ENCODE results near the gene HTD2.
"Not testable (repeated sequence)": the region's sequence is repeated elsewhere in the genome, so short reads cannot be mapped to it uniquely, and the experiment has no call there.

Gene HTD2

DNA sequence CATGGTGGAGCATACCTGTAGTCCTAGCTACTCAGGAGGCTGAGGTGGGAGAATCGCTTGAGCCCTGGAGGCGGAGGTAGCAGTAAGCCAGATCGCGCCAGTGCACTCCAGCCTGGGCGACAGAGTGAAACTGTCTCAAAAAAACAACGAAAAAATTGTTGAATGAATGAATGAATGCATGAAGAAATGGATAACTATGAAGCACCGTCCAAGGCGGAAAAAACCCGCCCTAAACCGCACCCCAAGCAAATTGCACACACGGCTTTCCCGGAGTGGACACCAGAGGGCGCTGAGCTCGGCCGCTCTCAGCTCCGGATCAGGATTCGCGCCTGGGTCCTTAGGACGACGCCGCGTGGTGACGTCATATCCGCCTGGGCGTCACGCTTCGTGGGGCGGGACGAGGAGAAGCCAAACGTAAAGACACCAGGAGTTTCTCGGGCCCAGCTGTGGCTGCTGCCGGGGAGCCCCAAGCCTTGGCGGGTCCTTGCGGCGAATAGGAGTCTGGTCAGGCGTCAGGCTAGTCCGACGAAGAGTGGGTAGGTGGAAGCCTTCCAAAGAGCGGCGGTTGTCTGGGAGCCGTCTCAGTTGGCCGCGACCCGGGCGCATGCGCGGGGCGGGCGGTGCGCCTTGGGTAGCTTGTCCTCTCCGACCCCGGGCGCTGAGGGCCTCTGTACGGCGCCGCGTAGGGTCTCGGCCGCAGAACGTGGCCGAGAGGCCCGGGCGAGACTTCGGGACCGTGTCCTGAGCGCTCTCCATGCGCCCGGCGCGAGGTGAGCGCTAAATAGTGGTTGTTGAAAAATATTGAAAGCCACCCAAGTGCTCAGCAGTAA lies at the start of gene HTD2, which contains the start of gene RPP14:
Gene HTD2, plus strand, starts transcription at position 639 of the 830 bp plus-strand sequence. CDS start 11,094 bp downstream, outside the sequence.
Gene RPP14, plus strand, starts transcription at position 364 of the 830 bp plus-strand sequence. CDS start 4,085 bp downstream, outside the sequence.
- DNase-seq: peak; percentile 62

DNA sequence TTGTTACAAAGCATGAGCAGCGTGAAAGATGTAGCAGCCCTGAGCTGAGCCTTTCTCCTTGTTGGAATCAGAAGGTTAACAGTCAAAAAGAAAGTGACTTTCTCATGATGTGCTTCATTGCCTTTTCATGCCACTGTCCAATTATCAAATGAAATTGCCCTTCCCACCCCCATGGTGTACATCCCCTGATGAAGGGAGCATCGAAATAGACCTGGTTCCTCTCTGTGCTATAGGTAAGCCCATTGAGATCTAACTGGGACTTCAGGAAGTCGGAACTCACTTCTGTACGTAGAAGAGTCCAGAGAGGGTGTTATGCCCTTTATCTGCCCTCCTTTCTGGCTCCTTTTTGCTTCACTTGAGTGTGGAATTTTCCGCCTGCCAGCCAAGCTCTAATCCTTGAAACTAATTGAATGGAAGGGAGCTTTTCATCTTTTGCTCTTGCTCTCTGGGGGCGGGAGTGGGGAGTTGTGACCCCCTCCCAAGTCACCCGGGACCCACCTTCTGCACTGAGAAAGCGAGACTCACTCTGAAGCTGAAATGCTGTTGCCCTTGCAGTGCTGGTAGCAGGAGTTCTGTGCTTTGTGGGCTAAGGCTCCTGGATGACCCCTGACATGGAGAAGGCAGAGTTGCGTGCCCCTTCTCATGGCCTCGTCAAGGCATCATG lies 47.8 kb upstream of the HTD2 start:
- no peak for DNase-seq

DNA sequence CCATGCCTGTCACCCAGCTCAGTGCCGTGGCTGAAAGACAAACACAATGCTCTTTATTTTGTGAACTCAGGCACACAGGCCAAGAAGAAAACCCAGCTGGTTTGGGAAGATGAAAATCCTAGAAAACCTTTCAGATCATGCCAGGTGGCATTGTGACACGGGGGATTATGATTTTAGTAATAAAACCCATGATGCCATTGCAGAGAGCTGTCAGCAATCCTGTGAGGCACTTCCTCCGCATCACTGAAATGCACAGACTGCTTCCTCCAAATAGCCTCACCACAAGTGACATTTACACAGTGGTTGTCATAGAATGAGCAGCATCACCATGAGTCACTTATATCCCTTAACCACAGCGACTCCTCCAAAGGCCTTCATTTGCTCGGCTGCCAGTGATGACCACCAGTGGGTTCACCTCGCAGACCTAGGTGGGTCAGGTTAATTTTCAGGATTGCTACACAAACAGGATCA lies 46.0 kb upstream of the HTD2 start:
- DNase-seq: no peak

DNA sequence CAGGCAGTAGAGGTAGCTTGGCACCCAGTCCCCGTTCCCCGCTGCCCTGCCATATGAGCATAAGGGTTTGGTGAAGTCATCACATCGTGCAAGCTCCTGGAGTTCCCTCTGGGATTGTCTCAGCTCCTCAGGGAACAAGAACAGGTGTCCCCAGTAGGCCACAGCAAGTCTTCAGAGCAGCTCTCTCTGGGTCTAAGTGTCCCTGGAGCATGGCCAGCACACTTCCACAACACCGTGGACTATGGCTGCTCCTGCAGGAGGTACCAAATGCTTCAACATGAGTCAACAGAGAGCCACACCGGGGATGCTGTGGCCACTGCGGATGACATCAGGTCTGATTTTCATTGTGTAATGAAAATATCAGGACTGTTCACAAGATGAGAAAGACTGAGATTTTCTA lies 45.6 kb upstream of the HTD2 start:
- DNase-seq: no peak

DNA sequence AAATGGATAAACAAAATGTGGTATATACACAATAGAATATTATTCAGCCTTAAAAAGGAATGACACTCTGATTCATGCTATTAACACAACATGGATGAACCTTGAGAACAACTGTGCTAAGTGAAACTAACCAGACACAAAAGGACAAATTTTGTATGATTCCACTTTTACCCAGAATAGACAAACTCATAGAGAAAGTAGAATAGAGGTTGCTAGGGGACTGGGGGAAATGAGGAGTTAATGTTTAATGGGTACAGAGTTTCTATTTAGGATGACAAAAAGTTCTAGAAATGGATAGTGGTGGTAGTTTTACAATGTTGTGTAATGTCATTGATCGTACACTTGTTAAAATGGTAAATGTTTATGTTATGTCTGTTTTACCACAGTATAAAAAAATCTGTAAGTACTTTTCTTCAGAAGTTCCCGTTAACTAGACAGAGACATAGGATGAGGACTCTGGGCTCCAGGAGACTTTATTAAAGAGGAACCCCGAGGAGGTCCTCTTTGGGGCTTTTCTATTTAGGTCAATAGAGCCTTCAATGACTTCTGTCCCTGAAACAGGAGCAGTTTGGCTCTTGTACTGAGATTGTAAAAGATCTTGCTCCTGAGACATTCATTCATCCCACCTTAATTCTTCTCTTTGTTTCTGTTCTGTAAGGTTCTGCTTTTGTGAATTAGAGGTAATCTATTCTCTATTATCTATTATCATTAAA lies 44.2 kb upstream of the HTD2 start:
- DNase-seq: no peak

DNA sequence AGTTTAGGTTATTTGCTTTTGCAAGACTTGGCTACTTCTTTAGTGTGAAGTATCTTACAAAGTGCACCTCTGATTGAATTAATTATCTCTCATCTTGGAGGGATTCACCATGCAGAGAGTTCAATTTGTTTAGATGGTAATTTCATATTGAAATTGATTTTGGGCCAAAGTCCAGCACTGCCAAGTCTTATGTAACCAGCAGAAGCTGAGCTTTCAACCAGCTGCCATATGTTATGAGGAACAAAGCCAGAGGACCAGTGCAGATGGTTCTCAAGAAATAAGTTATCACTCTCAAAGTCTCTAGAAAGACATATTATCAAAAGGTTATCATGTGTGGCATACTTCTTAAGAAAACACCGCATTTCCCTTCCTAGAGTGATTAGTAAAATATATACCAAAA lies 39.7 kb upstream of the HTD2 start:
- DNase-seq: no peak

DNA sequence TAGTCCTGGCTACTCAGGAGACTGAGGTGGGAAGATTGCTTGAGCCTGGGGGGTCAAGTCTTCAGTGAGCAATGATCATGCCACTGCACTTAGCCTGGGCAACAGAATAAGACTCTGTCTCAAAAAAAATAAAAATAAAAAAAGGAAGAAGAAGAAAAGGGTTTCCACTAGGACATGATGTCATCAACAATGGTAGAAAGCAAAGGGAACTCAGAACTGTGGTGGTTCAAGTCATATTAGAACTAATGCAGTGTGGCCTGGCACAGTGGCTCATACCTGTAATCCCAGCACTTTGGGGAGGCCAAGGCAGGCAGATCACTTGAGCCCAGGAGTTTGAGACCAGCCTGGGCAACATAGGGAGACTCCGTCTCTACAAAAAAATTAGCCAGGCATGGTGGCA lies 38.8 kb upstream of the HTD2 start:
- DNase-seq: not testable (repeated sequence)

DNA sequence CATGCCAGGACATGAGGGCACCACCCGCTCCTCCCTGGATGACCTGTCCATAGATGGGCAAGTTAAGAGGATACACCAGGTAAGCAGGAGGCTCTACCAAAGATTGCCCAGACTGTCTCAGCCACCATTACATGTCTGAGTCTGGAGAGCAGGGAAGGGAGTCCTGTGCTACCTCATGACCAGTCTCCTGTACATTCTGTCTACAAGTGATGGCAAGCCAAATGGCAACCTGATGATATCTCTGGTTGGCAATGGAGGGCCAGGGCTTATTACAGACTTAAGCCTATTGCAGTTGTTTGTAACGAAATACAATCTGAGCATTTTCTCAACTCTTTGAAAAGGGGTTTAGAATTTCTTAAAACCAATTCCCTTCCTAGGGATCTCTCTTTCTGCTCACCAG lies 37.0 kb upstream of the HTD2 start:
- no peak for DNase-seq

DNA sequence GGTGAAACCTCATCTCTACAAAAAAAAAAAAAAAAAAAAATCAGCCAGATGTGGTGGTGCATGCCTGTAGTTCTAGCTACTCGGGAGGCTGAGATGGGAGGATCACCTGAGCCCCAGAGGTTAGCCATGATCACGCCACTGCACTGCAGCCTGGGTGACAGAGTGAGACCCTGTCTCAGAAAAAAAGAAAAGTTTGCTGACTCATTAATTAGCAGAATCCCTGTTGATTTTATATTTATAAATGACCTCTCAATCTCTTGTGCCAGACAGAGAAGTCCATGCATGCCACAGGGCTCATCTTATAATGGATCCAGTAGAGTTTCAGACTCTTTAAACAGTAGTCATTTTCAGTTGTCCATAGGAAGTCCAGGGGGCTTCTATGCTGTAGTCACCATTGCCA lies 35.8 kb upstream of the HTD2 start:
- DNase-seq: no peak

DNA sequence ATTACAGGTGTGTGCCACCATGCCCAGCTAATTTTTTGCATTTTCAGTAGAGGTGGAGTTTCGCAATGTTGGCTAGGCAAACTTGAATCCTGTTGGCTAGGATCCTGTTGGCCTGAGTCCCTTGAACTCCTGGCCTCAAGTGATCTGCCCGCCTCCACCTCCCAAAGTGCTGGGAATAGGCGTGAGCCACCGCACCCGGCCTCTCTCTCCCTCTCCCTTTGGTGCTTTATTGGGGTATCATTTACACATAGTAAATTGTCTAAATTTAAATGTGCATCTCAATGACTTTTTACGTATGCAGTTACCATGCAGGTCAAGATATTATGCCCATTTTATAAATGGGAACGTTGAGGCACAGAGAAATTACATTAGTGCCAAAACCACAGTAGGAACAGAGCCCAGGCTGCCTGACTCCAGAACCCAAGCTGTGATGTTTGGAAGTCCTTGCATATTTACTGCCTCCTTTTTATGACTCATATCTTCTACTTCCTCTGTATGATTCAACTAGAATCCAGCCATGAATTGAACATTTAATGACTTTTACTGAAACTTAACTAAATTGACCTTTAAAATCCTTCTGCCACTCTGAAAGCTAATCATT lies 34.3 kb upstream of the HTD2 start:
- DNase-seq: no peak

DNA sequence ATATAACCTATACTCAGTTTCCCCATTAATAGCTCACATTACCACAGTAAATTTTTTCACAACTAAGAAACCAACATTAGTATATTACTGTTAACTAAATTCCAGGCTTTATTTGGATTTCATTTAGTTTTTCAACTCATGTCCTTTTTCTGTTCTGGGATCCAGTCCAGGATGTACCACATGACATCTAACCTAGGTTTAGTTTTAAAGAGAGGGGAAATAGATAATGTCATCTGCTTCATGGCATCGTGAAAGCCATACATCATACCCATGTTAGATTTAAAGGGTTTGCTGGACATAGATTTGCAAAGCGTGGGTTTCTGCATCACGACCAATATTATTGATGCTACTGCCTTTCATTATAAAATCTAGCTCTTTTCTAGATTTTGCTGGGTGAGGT lies 33.4 kb upstream of the HTD2 start:
- DNase-seq: no peak

DNA sequence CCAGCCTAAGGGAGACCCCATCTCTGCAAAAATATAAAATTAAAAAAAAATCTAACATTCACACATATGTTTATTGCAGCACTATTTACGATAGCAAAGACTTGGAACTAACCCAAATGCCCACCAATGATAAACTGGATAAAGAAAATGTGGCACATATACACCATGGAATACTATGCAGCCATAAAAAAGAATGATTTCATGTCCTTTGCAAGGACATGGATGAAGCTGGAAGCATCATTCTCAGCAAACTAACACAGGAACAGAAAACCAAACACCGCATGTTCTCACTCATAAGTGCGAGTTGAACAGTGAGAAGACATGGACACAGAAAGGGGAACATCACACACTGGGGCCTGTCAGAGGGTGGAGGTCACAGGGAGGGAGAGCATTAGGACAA lies 33.0 kb upstream of the HTD2 start:
- DNase-seq: not testable (repeated sequence)

DNA sequence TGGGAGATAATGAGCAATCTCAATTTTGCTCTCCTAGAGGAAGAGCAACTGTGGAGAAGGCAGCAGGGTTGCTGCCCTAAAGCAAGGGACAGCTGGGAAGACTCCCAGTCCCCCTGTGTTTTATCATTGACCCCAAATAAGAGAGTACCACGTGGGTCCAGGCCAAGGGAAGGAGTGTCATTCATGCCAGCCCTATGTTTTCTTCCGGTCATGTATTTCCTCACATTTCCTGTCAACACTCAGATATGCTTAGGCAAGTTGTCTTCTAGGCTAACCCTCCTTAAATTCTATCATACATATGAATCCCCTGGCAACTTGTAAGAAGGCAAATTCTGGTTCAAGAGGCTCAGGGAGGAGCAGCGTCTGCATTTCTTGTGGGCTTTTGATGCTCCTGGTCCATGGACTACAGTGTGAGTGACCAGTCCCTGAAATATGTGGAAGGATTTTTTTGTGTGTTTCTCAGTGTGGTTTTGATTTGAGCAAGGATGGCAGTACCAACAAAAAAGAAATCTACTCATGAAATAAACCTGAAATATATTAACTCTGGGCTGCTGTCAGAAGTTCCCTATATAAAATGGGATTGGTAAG lies 32.2 kb upstream of the HTD2 start:
- no peak for DNase-seq

DNA sequence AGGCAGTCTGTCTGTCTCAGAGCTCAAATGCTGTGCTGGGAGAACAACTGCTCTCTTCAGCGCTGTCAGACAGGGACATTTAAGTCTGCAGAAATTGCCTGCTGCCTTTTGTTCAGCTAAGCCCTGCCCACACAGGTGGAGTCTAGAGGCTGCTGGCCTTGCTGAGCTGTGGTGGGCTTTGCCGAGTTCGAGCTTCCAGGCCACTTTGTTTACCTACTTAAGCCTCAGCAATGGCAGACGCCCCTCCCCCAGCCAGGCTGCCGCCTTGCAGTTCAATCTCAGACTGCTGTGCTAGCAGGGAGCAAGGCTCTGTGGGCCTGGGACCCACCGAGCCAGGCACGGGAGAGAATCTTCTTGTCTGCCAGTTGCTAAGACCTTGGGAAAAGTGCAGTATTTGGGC lies 25.3 kb upstream of the HTD2 start:
- no peak for DNase-seq

DNA sequence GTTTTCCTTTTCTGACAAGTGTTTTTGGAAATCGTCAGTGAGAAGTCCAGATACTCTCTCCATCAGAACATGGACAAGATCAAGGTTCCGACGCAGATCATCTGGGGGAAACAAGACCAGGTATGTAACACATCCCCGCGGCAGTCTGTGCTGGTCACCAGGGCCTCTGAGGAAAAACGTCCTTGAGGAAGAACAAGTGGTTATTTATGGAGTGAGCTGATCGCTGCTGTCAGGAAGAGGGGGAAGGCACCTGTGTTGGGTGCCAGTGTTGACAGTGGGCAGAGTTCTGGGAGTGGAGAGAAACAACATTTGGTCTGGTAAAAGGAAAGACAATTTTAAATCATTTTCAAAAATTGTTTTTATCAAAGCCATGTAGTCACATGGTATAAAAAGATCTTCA lies 21.0 kb upstream of the HTD2 start:
- no peak for DNase-seq

DNA sequence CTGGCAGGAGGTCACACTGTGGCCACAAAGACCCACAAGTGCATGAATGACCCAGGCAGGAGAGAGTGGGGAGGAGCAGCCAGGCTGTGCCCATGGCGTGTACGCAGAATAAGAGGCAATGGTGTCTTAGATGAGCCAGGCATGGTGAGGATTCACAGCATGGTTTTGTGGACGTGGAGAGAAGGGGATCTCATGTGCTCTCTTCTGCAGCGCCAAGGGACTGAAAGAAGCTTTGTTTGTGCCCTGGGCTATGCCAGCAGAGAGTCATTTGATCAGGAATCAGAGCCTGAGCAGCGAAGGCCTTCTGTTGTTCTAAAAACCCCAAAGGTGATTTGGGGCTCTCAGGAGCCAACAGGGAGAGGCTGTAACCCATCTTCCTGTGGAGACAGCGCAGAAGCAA lies 19.0 kb upstream of the HTD2 start:
- no peak for DNase-seq

DNA sequence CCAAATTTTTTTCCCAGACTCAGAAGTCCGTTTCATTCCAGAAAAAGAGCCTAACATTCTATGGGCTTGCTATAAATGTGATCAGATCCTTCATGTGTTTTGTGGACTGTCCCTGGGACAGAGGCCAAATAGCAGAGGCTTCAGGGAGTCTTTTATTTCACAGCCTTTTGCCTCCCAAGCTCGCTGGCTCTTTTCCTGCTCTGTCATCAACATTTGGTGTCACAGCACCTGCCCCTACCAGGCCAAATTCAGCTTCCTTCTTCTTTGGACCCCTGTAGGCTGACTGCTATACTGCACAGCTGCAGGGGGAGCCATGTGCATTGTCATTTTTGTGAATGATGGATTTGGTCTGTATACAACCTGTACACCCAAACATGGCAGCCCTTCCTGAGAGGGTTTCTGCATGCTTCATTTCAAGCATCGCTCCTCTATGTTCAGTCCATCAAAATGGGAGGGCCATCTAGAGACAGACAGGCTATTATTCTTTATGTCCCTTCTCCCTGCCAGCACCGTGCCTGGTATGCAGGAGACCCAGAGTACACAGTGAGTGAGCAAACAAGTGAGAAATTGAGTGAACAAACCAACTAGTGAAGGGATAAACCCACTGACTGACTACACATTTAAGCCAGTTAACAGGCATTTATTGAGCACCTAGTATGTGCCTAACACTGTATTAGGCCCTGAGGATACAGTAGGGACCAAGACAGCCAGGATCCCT lies 18.1 kb upstream of the HTD2 start:
- no peak for DNase-seq

DNA sequence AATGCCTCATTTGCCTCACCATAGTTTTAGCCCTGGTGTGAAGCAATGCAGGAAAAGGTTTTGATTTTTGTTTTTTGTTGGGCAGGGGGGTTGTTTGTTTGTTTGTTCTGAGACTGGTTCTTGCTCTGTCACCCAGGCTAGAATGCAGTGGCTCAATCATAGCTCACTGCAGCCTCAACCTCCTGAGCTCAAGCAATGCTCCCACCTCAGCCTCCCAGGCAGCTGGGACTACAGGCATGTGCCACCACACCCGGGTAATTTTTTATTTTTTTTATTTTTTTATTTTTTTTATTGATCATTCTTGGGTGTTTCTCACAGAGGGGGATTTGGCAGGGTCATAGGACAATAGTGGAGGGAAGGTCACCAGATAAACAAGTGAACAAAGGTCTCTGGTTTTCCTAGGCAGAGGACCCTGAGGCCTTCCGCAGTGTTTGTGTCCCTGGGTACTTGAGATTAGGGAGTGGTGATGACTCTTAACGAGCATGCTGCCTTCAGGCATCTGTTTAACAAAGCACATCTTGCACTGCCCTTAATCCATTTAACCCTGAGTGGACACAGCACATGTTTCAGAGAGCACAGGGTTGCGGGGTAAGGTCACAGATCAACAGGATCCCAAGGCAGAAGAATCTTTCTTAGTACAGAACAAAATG lies 17.2 kb upstream of the HTD2 start:
- not testable (repeated sequence) for DNase-seq

DNA sequence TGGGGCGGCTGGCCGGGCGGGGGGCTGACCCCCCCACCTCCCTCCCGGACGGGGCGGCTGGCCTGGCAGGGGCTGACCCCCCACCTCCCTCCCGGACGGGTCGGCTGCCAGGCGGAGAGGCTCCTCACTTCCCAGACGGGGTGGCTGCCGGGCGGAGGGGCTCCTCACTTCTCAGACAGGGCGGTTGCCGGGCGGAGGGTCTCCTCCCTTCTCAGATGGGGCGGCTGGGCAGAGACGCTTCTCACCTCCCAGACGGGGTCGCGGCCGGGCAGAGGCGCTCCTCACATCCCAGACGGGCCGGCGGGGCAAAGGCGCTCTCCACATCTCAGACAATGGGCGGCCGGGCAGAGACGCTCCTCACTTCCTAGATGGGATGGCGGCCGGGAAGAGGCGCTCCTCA lies 15.9 kb upstream of the HTD2 start:
- DNase-seq: not testable (repeated sequence)

DNA sequence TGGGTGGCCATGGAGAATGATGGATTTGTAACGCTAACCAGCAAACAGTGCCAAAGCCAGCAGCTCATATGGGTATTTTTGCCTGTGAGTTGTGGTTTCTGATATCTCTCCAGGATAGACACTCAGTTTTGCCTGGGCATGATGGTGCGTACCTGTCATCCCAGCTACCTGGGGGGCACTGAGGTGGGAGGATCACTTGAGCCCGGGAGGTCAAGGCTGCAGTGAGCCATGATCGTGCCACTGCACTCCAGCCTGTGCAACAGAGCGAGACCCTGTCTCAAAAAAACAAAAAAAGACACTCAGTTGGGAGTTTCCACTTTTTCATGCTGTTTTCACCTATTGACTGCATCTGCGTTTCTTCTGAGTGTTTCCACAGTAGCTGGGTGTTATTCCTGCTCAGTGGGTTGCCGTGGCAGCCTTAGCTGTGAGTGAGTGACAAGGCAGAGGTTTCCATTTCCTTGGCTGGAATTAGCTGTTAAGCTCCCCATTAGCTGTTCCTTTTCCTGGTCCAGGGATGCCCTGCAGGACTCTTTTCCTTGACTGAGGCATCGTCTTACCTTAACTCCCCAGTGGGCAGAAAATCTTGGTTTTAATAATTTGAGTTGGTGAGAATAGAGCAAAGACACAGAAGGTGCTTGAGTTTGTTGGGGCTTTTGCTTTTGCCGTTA lies 14.5 kb upstream of the HTD2 start:
- no peak for DNase-seq

DNA sequence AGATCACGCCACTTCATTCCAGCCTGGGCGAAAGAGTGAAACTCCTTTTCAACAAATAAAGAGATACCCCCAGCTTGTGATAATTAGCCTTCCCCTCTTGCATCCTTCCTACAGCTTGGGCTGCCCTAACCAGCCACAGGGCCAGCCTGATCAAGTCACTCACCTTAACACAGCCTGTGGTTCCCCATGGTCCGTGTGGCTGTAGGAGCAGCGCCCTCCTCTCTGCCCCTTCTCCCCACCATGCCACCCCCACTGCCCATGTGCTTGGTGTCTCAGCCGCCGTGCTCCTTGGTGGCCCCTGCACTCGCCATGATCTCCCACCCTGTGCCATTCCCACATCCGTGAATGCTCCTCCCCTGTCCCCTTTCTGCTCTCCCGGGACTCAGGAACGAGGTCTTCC lies 13.5 kb upstream of the HTD2 start:
- no peak for DNase-seq
